ENCODE results near the gene HEATR5A.
"Not testable (repeated sequence)": the region's sequence is repeated elsewhere in the genome, so short reads cannot be mapped to it uniquely, and the experiment has no call there.

HEATR5A gene

GRCh38 chr14:31280132-31280870 is 140.0 kb downstream of the HEATR5A start:
- no peak for DNase-seq

GRCh38 chr14:31278883-31279282 is 141.5 kb downstream of the HEATR5A start:
- DNase-seq, result no peak

- DNase-seq, result no peak
Observed at GRCh38 chr14:31277085-31277484, 143.3 kb downstream of the HEATR5A start.

GRCh38 chr14:31276417-31276816 is 143.9 kb downstream of the HEATR5A start:
- not testable (repeated sequence) for DNase-seq

- no peak for DNase-seq
Observed at GRCh38 chr14:31275731-31276130, 144.6 kb downstream of the HEATR5A start.

- DNase-seq, result no peak
Observed at GRCh38 chr14:31271648-31272047, 148.7 kb downstream of the HEATR5A start.

GRCh38 chr14:31270196-31270772 is 150.1 kb downstream of the HEATR5A start:
- no peak for DNase-seq

- no peak for DNase-seq
Observed at GRCh38 chr14:31269634-31270195, 150.6 kb downstream of the HEATR5A start.

GRCh38 chr14:31268216-31268615 is 152.1 kb downstream of the HEATR5A start:
- DNase-seq, result no peak

GRCh38 chr14:31266437-31267331 is 153.7 kb downstream of the HEATR5A start:
- no peak for DNase-seq

GRCh38 chr14:31265701-31266398 is 154.5 kb downstream of the HEATR5A start:
- DNase-seq, result no peak

- no peak for DNase-seq
Observed at GRCh38 chr14:31263485-31264133, 156.7 kb downstream of the HEATR5A start.

- no peak for DNase-seq
Observed at GRCh38 chr14:31261859-31262731, 158.3 kb downstream of the HEATR5A start.

GRCh38 chr14:31261523-31261858 is 158.9 kb downstream of the HEATR5A start:
- no peak for DNase-seq

- DNase-seq, result not testable (repeated sequence)
Observed at GRCh38 chr14:31259040-31259435, 161.3 kb downstream of the HEATR5A start.

GRCh38 chr14:31258427-31259039 is 161.8 kb downstream of the HEATR5A start:
- no peak for DNase-seq

GRCh38 chr14:31257554-31258426 is 162.6 kb downstream of the HEATR5A start:
- not testable (repeated sequence) for DNase-seq

- no peak for DNase-seq
Observed at GRCh38 chr14:31257244-31257553, 163.2 kb downstream of the HEATR5A start.

- no peak for DNase-seq
Observed at GRCh38 chr14:31256534-31257243, 163.7 kb downstream of the HEATR5A start.
